CD4-positive, CD25-positive, alpha-beta regulatory T cell (primary cell): ENCODE results near the gene PRKCG. TPM values are rescaled to one million over a fixed set of nuclear protein-coding genes. Genes with fewer than 3 reads are reported as not detected.
A peak's percentile ranks its signal among the peaks of the same experiment; 100 is the strongest.

ENCODE experiments used
- ATAC-seq, 2 donors: fragments of 150-1000 bp; cut with Tn5 transposase; one replicate each; pipeline ENCODE4 v1.10.0; 2021; ENCODE audit warnings: low read depth in 2 of 2, moderate number of reproducible peaks in 2 of 2, moderate library complexity in 1 of 2
- DNase-seq, 3 donors: peaks; one replicate each; pipeline versions ENCODE4 v3.0.0 to v3.0.0-alpha.2; 2012 to 2022; ENCODE audit warnings: mixed read lengths in 1 of 3
- H3K27ac ChIP-seq: one replicate; pipeline ENCODE4 v1.7.0; 2013; ENCODE audit warnings: mild to moderate bottlenecking, low read length; ENCODE audit not compliant: insufficient read depth, poor library complexity, severe bottlenecking
- H3K27me3 ChIP-seq: one replicate; pipeline ENCODE4 v1.7.0; 2013; ENCODE audit warnings: low read length; ENCODE audit not compliant: control insufficient read depth, insufficient read depth
- H3K36me3 ChIP-seq: one replicate; pipeline ENCODE4 v1.7.0; 2013; ENCODE audit warnings: mild to moderate bottlenecking, low read length, moderate library complexity; ENCODE audit not compliant: control insufficient read depth, insufficient read depth
- H3K4me1 ChIP-seq: 2 replicates; pipeline ENCODE4 v1.7.0; 2013; ENCODE audit warnings: mild to moderate bottlenecking, low read length; ENCODE audit not compliant: insufficient read depth, control insufficient read depth, poor library complexity, severe bottlenecking
- H3K4me3 ChIP-seq: one replicate; pipeline ENCODE4 v1.7.0; 2013; ENCODE audit warnings: low read depth, mild to moderate bottlenecking, low read length, moderate library complexity
- H3K9me3 ChIP-seq, 2 experiments: 1 replicate in 1 of 2; 2 replicates in 1 of 2; pipeline ENCODE4 v1.7.0; 2013; ENCODE audit warnings: low read length in 2 of 2, mild to moderate bottlenecking in 1 of 2, moderate library complexity in 1 of 2; ENCODE audit not compliant: control insufficient read depth in 2 of 2
- H3K27ac Mint-ChIP-seq, 3 donors: one replicate each; pipeline ENCODE4 v1.8.0; 2020 to 2022; ENCODE audit warnings: mild to moderate bottlenecking in 3 of 3, mixed read lengths in 3 of 3, moderate library complexity in 2 of 3
- H3K27me3 Mint-ChIP-seq: one replicate; pipeline ENCODE4 v1.8.0; 2022; ENCODE audit warnings: mild to moderate bottlenecking, mixed read lengths
- H3K36me3 Mint-ChIP-seq: one replicate; pipeline ENCODE4 v1.8.0; 2020; ENCODE audit warnings: mixed read lengths
- H3K4me1 Mint-ChIP-seq, 4 donors: one replicate each; pipeline ENCODE4 v1.8.0; 2020 to 2022; ENCODE audit warnings: mixed read lengths in 4 of 4, mild to moderate bottlenecking in 1 of 4
- H3K4me3 Mint-ChIP-seq, 4 donors: one replicate each; pipeline ENCODE4 v1.8.0; 2020 to 2022; ENCODE audit warnings: mild to moderate bottlenecking in 4 of 4, mixed read lengths in 4 of 4, moderate library complexity in 3 of 4
- H3K9me3 Mint-ChIP-seq, 7 donors: one replicate each; pipeline ENCODE4 v1.8.0; 2020 to 2022; ENCODE audit warnings: mixed read lengths in 7 of 7, mild to moderate bottlenecking in 3 of 7, moderate library complexity in 2 of 7
- polyA plus RNA-seq, 4 donors: library from polyadenylated mRNA; unstranded; fragments of 300-500 nt; fragmentation: Illumina TruSeq; gene quantifications; one replicate each; pipeline ENCODE4 v1.2.3, GENCODE V29; 2021
- total RNA-seq: library from RNA; stranded (reverse); gene quantifications from one replicate; pipeline ENCODE4 v1.2.3, GENCODE V29; 2022

PRKCG gene
- total and polyA plus RNA-seq, 5 donors from 2014 or later, result not detected

DNA sequence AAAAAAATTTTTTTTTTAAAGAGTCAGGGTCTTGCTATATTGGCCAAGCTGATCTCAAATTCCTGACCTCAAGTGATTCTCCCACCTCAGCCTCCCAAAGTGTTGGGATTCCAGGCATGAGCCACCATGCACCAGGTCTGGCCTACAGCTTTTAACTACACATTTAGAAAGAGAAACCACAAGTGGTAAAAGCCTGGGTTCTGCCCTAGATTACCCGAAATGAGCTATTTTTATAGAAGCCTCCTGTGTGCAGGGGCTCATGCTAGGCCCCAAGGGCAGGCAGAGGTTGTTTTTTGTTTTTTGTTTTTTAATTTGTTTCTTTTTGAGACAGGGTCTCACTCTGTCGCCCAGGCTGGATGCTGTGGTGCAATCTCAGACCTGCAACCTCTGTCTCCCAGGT, 28.3 kb upstream of the PRKCG start:
- peaks cover 2 to 13% (median 8%) of the 10 kb centered on the region in 4 donors for H3K4me1 Mint-ChIP-seq
- no peak for DNase-seq

GRCh38 chr19:53864308-53864836, 17.6 kb upstream of the PRKCG start:
- H3K4me3 Mint-ChIP-seq, result peak overlapping the region in 2 of 4 donors; percentile 32 to 34
- H3K4me1 Mint-ChIP-seq, result peaks cover 0 to 31% (median 13%) of the 10 kb centered on the region in 4 donors
- H3K27me3 Mint-ChIP-seq, result peaks cover 13% of the 10 kb centered on the region
- no peak for ATAC-seq
- peak overlapping the region in 1 of 3 donors; percentile 60 for H3K27ac Mint-ChIP-seq
- Histone ChIP-seq H3K9me3 (no peaks in the 10 kb centered on the region), H3K27me3 (no peaks in the 10 kb centered on the region), H3K4me3 (no peak overlapping the region), H3K36me3 (no peaks in the 10 kb centered on the region), H3K4me1 (peaks cover 35% of the 10 kb centered on the region), H3K27ac (no peak overlapping the region)
- no peaks in the 10 kb centered on the region for H3K36me3 Mint-ChIP-seq
- DNase-seq, result no peak
- H3K9me3 Mint-ChIP-seq, result peaks cover 0 to 3% (median 0%) of the 10 kb centered on the region in 7 donors

More for the DNA sequence above, 28.3 kb upstream of the PRKCG start:
- Histone ChIP-seq H3K9me3 (no peaks in the 10 kb centered on the region), H3K4me1 (peaks cover 17% of the 10 kb centered on the region), H3K36me3 (no peaks in the 10 kb centered on the region), H3K27ac (no peak overlapping the region), H3K4me3 (no peak overlapping the region), H3K27me3 (no peaks in the 10 kb centered on the region)
- no peaks in the 10 kb centered on the region for H3K9me3 Mint-ChIP-seq
- peak in 1 of 2 donors; percentile 41 for ATAC-seq
- no peaks in the 10 kb centered on the region for H3K36me3 Mint-ChIP-seq
- H3K4me3 Mint-ChIP-seq, result no peak overlapping the region
- peaks cover 5% of the 10 kb centered on the region for H3K27me3 Mint-ChIP-seq
- no peak overlapping the region for H3K27ac Mint-ChIP-seq

DNA sequence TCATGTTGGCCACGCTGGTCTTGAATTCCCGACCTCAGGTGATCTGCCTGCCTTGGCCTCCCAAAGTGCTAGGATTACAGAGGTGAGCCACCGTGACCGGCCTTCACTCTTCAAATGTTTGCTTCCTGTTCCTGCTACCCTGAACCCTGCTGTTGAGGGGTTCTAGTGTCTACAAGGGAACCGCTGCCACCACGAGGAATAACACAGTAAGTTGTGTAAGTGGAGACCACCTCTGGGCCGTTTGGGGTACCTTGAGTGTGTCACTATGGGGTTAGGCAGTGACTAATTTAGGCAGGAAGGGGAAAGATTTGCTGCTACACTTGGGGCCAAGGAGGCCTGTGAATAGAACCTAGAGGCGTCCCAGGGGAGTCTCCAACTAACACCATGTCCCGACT, 16.5 kb upstream of the PRKCG start:
- no peaks in the 10 kb centered on the region for H3K36me3 Mint-ChIP-seq
- no peak for DNase-seq
- Histone ChIP-seq H3K4me1 (peaks cover 40% of the 10 kb centered on the region), H3K27ac (peak overlapping the region; percentile 100), H3K9me3 (no peaks in the 10 kb centered on the region), H3K27me3 (no peaks in the 10 kb centered on the region), H3K36me3 (no peaks in the 10 kb centered on the region), H3K4me3 (no peak overlapping the region)
- peaks cover 0 to 3% (median 0%) of the 10 kb centered on the region in 7 donors for H3K9me3 Mint-ChIP-seq
- peak overlapping the region; percentile 76 to 91 (median 84) for H3K4me3 Mint-ChIP-seq
- H3K4me1 Mint-ChIP-seq, result peaks cover 0 to 33% (median 16%) of the 10 kb centered on the region in 4 donors
- H3K27ac Mint-ChIP-seq, result peak overlapping the region; percentile 86 to 99 (median 90)
- peaks cover 13% of the 10 kb centered on the region for H3K27me3 Mint-ChIP-seq
- ATAC-seq, result no peak

GRCh38 chr19:53865918-53866864, 15.8 kb upstream of the PRKCG start:
- ATAC-seq (peak in 1 of 2 donors; percentile 20), DNase-seq (peak; percentile 59 to 69 (median 61))
- Histone ChIP-seq H3K9me3 (no peaks in the 10 kb centered on the region), H3K4me1 (peaks cover 42% of the 10 kb centered on the region), H3K4me3 (peak overlapping the region; percentile 73), H3K36me3 (no peaks in the 10 kb centered on the region), H3K27ac (peak overlapping the region; percentile 100), H3K27me3 (no peaks in the 10 kb centered on the region)
- peak overlapping the region; percentile 90 to 98 (median 96) for H3K4me3 Mint-ChIP-seq
- peaks cover 0 to 3% (median 0%) of the 10 kb centered on the region in 7 donors for H3K9me3 Mint-ChIP-seq
- peaks cover 1% of the 10 kb centered on the region for H3K36me3 Mint-ChIP-seq
- peak overlapping the region; percentile 97 to 100 (median 99) for H3K27ac Mint-ChIP-seq
- H3K4me1 Mint-ChIP-seq, result peaks cover under 1 to 38% (median 22%) of the 10 kb centered on the region in 4 donors
- H3K27me3 Mint-ChIP-seq, result peaks cover 14% of the 10 kb centered on the region

GRCh38 chr19:53866865-53867224, 15.2 kb upstream of the PRKCG start:
- Mint-ChIP-seq H3K36me3 (peaks cover 6% of the 10 kb centered on the region), H3K9me3 (peaks cover 0 to 3% (median 0%) of the 10 kb centered on the region in 7 donors), H3K4me1 (peaks cover 6 to 44% (median 26%) of the 10 kb centered on the region in 4 donors), H3K4me3 (peak overlapping the region; percentile 90 to 98 (median 96)), H3K27ac (peak overlapping the region; percentile 97 to 100 (median 99)), H3K27me3 (peaks cover 19% of the 10 kb centered on the region)
- H3K4me3 ChIP-seq, result peak overlapping the region; percentile 73
- peak overlapping the region; percentile 100 for H3K27ac ChIP-seq
- H3K27me3 ChIP-seq, result no peaks in the 10 kb centered on the region
- DNase-seq (no peak), ATAC-seq (no peak)
- H3K4me1 ChIP-seq, result peaks cover 42% of the 10 kb centered on the region
- H3K9me3 ChIP-seq, result no peaks in the 10 kb centered on the region
- no peaks in the 10 kb centered on the region for H3K36me3 ChIP-seq

GRCh38 chr19:53867225-53868090, 14.5 kb upstream of the PRKCG start, which contains the start of gene MYADM:
Gene MYADM (plus strand): TSS chr19:53867883. CDS start chr19:53873530, 5,647 bp downstream.
- H3K4me1 Mint-ChIP-seq, result peaks cover 6 to 44% (median 28%) of the 10 kb centered on the region in 4 donors

More at GRCh38 chr19:53867225-53868090, 14.5 kb upstream of the PRKCG start, which contains the start of gene MYADM:
- peak within 1 kb of the TSS; percentile 89 for H3K4me3 ChIP-seq
- H3K36me3 ChIP-seq, result peaks cover 1% of the 10 kb centered on the region
- H3K27me3 ChIP-seq, result no peaks in the 10 kb centered on the region
- peaks cover 0 to 3% (median 0%) of the 10 kb centered on the region in 7 donors for H3K9me3 Mint-ChIP-seq
- H3K27ac ChIP-seq, result peak within 1 kb of the TSS; percentile 100
- DNase-seq (peak; percentile 97 to 100 (median 100)), ATAC-seq (peak; percentile 83 to 88)
- peaks cover 19% of the 10 kb centered on the region for H3K27me3 Mint-ChIP-seq
- peak within 1 kb of the TSS; percentile 90 to 98 (median 96) for H3K4me3 Mint-ChIP-seq
- H3K27ac Mint-ChIP-seq, result peak within 1 kb of the TSS; percentile 97 to 100 (median 99)
- peaks cover 42% of the 10 kb centered on the region for H3K4me1 ChIP-seq
- no peaks in the 10 kb centered on the region for H3K9me3 ChIP-seq
- peaks cover 6% of the 10 kb centered on the region for H3K36me3 Mint-ChIP-seq
